IMR-90 (cell line): ENCODE data around the gene ZNF292. TPM values are rescaled to one million over a fixed set of nuclear protein-coding genes. Genes with fewer than 3 reads are reported as not detected.

Source experiments
- ATAC-seq: fragments of 200-7000 bp; cut with Tn5 transposase; 2 replicates; pipeline ENCODE4 v1.9.1; 2020; ENCODE audit warnings: low read depth, mild to moderate bottlenecking, moderate library complexity
- BruUV-seq: library from RNA; stranded (reverse); fragments of 400-500 nt; replicated peaks from 2 replicates; lab custom pipeline; 2021; lab: Mats Ljungman, UMichigan
- CTCF ChIA-PET: fragments of 300-600 bp; formaldehyde crosslinking; extraction: SDS; loops from one replicate; lab custom pipeline; 2021; ENCODE audit warnings: antibody characterized with exemption; lab: Yijun Ruan, JAX
- POLR2A ChIA-PET: fragments of 300-600 bp; sonication (Branson Sonifier 250); formaldehyde crosslinking; loops from one replicate; lab custom pipeline; 2022; ENCODE audit warnings: antibody characterized with exemption; ENCODE audit not compliant: unreplicated experiment; lab: Charles Lee
- DNase-seq: peaks from one replicate; pipeline ENCODE4 v3.0.0; 2013
- H2AFZ ChIP-seq: replicated peaks from 2 replicates; pipeline ENCODE3; 2013; ENCODE audit warnings: low read length, mild to moderate bottlenecking; ENCODE audit not compliant: poor library complexity
- H2AK5ac ChIP-seq: 2 replicates; pipeline ENCODE4 v1.6.1; 2013; ENCODE audit warnings: low read depth, low read length, inconsistent platforms
- H2AK9ac ChIP-seq: replicated peaks from 2 replicates; pipeline ENCODE3; 2013; ENCODE audit warnings: mild to moderate bottlenecking, low read depth, low read length, moderate library complexity; ENCODE audit not compliant: poor library complexity
- H2BK120ac ChIP-seq: 2 replicates; pipeline ENCODE4 v1.6.1; 2013; ENCODE audit warnings: low read depth, low read length, inconsistent platforms
- H2BK15ac ChIP-seq: 3 replicates; pipeline ENCODE4 v1.6.1; 2013; ENCODE audit warnings: low read depth, low read length, inconsistent platforms
- H2BK20ac ChIP-seq: 2 replicates; pipeline ENCODE4 v1.6.1; 2013; ENCODE audit warnings: low read depth, mild to moderate bottlenecking, inconsistent platforms, low read length, moderate library complexity
- H2BK5ac ChIP-seq: 2 replicates; pipeline ENCODE4 v1.6.1; 2013; ENCODE audit warnings: mild to moderate bottlenecking, low read depth, low read length, inconsistent platforms; ENCODE audit not compliant: poor library complexity, severe bottlenecking
- H3K14ac ChIP-seq: replicated peaks from 2 replicates; pipeline ENCODE4 v1.6.1; 2013; ENCODE audit warnings: low read depth, low read length, inconsistent platforms
- H3K18ac ChIP-seq: 2 replicates; pipeline ENCODE4 v1.6.1; 2013; ENCODE audit warnings: low read depth, low read length, control low read depth
- H3K23ac ChIP-seq: 2 replicates; pipeline ENCODE4 v1.6.1; 2013; ENCODE audit warnings: low read depth, low read length, inconsistent platforms
- H3K27ac ChIP-seq: 2 replicates; pipeline ENCODE4 v1.5.1; 2013; ENCODE audit warnings: mild to moderate bottlenecking, control low read depth, low read length; ENCODE audit not compliant: insufficient read depth
- H3K27me3 ChIP-seq: 2 replicates; pipeline ENCODE4 v1.6.1; 2013; ENCODE audit warnings: low read length; ENCODE audit not compliant: control insufficient read depth, insufficient read depth
- H3K36me3 ChIP-seq: 2 replicates; pipeline ENCODE4 v1.6.1; 2013; ENCODE audit warnings: low read length, mixed read lengths; ENCODE audit not compliant: control insufficient read depth, insufficient read depth
- H3K4ac ChIP-seq: 2 replicates; pipeline ENCODE4 v1.6.1; 2013; ENCODE audit warnings: low read depth, low read length, inconsistent platforms
- H3K4me1 ChIP-seq: 2 replicates; pipeline ENCODE4 v1.6.1; 2013; ENCODE audit warnings: low read length, mixed read lengths; ENCODE audit not compliant: control insufficient read depth, insufficient read depth
- H3K4me2 ChIP-seq: 2 replicates; pipeline ENCODE4 v1.6.1; 2013; ENCODE audit warnings: low read depth, mild to moderate bottlenecking, control low read depth, low read length, moderate library complexity
- H3K4me3 ChIP-seq: 2 replicates; pipeline ENCODE4 v1.5.1; 2013; ENCODE audit warnings: low read depth, mild to moderate bottlenecking, control low read depth, low read length, moderate library complexity; ENCODE audit not compliant: insufficient read depth
- H3K56ac ChIP-seq: 2 replicates; pipeline ENCODE4 v1.6.1; 2013; ENCODE audit warnings: low read length, inconsistent platforms; ENCODE audit not compliant: insufficient read depth; ENCODE audit errors: extremely low read depth
- H3K79me1 ChIP-seq, 2 experiments: 2 replicates each; pipeline ENCODE4 v1.6.1; 2013; ENCODE audit warnings: low read length in 2 of 2, inconsistent platforms in 1 of 2, low read depth in 1 of 2
- H3K9ac ChIP-seq: 2 replicates; pipeline ENCODE4 v1.6.1; 2013; ENCODE audit warnings: low read depth, low read length, control low read depth
- H3K9me1 ChIP-seq: 2 replicates; pipeline ENCODE4 v1.6.1; 2013; ENCODE audit warnings: low read length, inconsistent platforms; ENCODE audit not compliant: insufficient read depth
- H3K9me3 ChIP-seq: 2 replicates; pipeline ENCODE4 v1.6.1; 2013; ENCODE audit warnings: low read length; ENCODE audit not compliant: control insufficient read depth, insufficient read depth
- H4K20me1 ChIP-seq: 2 replicates; pipeline ENCODE4 v1.6.1; 2013; ENCODE audit warnings: low read length, inconsistent platforms; ENCODE audit not compliant: insufficient read depth
- H4K5ac ChIP-seq: 2 replicates; pipeline ENCODE4 v1.6.1; 2013; ENCODE audit warnings: mild to moderate bottlenecking, low read depth, low read length, control low read depth
- H4K8ac ChIP-seq, 2 experiments: 2 replicates each; pipeline ENCODE4 v1.6.1; 2013; ENCODE audit warnings: low read depth in 2 of 2, low read length in 2 of 2, control low read depth in 1 of 2, inconsistent platforms in 1 of 2
- H4K91ac ChIP-seq: 2 replicates; pipeline ENCODE4 v1.6.1; 2013; ENCODE audit warnings: low read depth, low read length, inconsistent platforms; ENCODE audit not compliant: insufficient read depth
- BHLHE40 ChIP-seq: fragments of 150-350 bp; IDR thresholded peaks from 2 replicates; pipeline ENCODE4 v1.6.1; 2016; ENCODE audit warnings: mild to moderate bottlenecking, low read depth, low read length
- CEBPB ChIP-seq: IDR thresholded peaks from 2 replicates; pipeline ENCODE4 v1.6.1; 2012; ENCODE audit warnings: low read depth, low read length, improper control_type of control experiment
- MAZ ChIP-seq: IDR thresholded peaks from 2 replicates; pipeline ENCODE4 v1.6.1; 2012; ENCODE audit warnings: low read depth, mild to moderate bottlenecking, low read length, improper control_type of control experiment, moderate library complexity, borderline replicate concordance
- POLR2A ChIP-seq: IDR thresholded peaks from 2 replicates; pipeline ENCODE4 v1.6.1; 2012; ENCODE audit warnings: mild to moderate bottlenecking, low read depth, low read length
- RFX5 ChIP-seq: IDR thresholded peaks from 2 replicates; pipeline ENCODE4 v1.8.0; 2012; ENCODE audit warnings: low read depth, mild to moderate bottlenecking, low read length, moderate library complexity
- WGBS, 2 experiments: methylation state at CpG; one replicate each; pipeline versions ENCODE4 v1.1.5 to v1.1.7; 2013; ENCODE audit warnings: missing lambda C conversion rate in 2 of 2; ENCODE audit not compliant: insufficient read length in 1 of 2; ENCODE audit errors: extremely low coverage in 2 of 2; 5-methylcytosine and 5-hydroxymethylcytosine counted together
- dilution Hi-C: fragments of 300-500 bp; cut with HindIII; formaldehyde crosslinking; loops from one replicate; pipeline ENCODE4 v1.14.3; 2018; ENCODE audit warnings: low sequenced_read_pairs; ENCODE audit not compliant: unreplicated experiment
- in situ Hi-C: fragments of 300-500 bp; cut with MboI; formaldehyde crosslinking; loops from 3 replicates; pipeline ENCODE4 v1.14.3; 2019; ENCODE audit warnings: low sequenced_read_pairs, inconsistent platforms, mixed read lengths
- intact Hi-C: fragments of 100-400 bp; cut with micrococcal nuclease; formaldehyde crosslinking; loops from 2 replicates; pipeline ENCODE4 v1.10.0; 2022
- polyA plus RNA-seq, 3 experiments: library from polyadenylated mRNA; depleted of rRNA; stranded (reverse); fragments of >200 nt; gene quantifications; 2 replicates each; pipeline ENCODE4 v1.2.3, GENCODE V29; 2012; ENCODE audit warnings: low replicate concordance in 1 of 3
- total RNA-seq: library from RNA; depleted of rRNA; stranded (reverse); fragments of >200 nt; gene quantifications from 2 replicates; pipeline ENCODE4 v1.2.3, GENCODE V29; 2012

Gene ZNF292
- total and polyA plus RNA-seq, 2 of the 4 experiments (the other 2 are of a cell fraction) = 5.5 to 28.3 TPM

- WGBS, 2 experiments = no CpG with 5 or more reads among the region's 2 CpGs
- dilution Hi-C loops (no loop called here), intact Hi-C loops (no loop called here), in situ Hi-C loops (no loop called here)
- Histone ChIP-seq H2BK20ac (no peak overlapping the region), H3K4me3 (no peak overlapping the region), H4K5ac (no peak overlapping the region), H4K91ac (no peak overlapping the region), H2AK5ac (no peak overlapping the region), H4K20me1 (no peaks in the 10 kb centered on the region), H4K8ac (no peak overlapping the region), H2AK9ac (no peak overlapping the region), H3K27ac (no peak overlapping the region), H2BK120ac (no peak overlapping the region), H3K9me3 (no peaks in the 10 kb centered on the region), H2AFZ (no peak overlapping the region), H3K9ac (no peak overlapping the region), H3K56ac (no peak overlapping the region), H3K4ac (no peak overlapping the region), H3K23ac (no peak overlapping the region), H3K27me3 (peaks cover 2% of the 10 kb centered on the region; the same call in 1 of the 2 replicates), H3K4me2 (no peak overlapping the region), H3K14ac (no peak overlapping the region), H3K18ac (no peak overlapping the region), H3K79me1 (no peaks in the 10 kb centered on the region), H2BK5ac (no peak overlapping the region), H2BK15ac (no peak overlapping the region), H3K4me1 (no peaks in the 10 kb centered on the region), H3K36me3 (no peaks in the 10 kb centered on the region), H3K9me1 (no peaks in the 10 kb centered on the region)
- no TSS peak for BruUV-seq
- CTCF ChIA-PET = interaction anchor here (0.5 kb wide), 1 partner anchor 229 kb away, joined by 3 read pairs; the partner anchor contains the start of gene C6orf163
- no peak for TF ChIP-seq BHLHE40
- no peak for TF ChIP-seq CEBPB
- TF ChIP-seq RFX5 = no peak
- TF ChIP-seq POLR2A = no peak
- no peak for TF ChIP-seq MAZ
- POLR2A ChIA-PET = no interaction called here
- no peak for DNase-seq
- no peak for ATAC-seq
Measured at GRCh38 chr6:87115402-87116135, 39.8 kb upstream of the ZNF292 start.
